HepG2 (cell line): Measurements from ENCODE around the gene MRPL18. TPM values are rescaled to one million over a fixed set of nuclear protein-coding genes. Genes with fewer than 3 reads are reported as not detected.

Source experiments
- ARID5B ChIP-seq: IDR thresholded peaks from 2 replicates; pipeline ENCODE4 v1.4.0; 2020; ENCODE audit warnings: mild to moderate bottlenecking, missing genetic modification reagents
- CREB1 ChIP-seq, 2 experiments: fragments of 450-650 bp in 1 of 2; IDR thresholded peaks; 2 replicates each; pipeline ENCODE4 v1.6.1; 2016 to 2017; ENCODE audit warnings: control low read depth in 1 of 2, mild to moderate bottlenecking in 1 of 2, missing compliant biosample characterization in 1 of 2, missing genetic modification characterization in 1 of 2
- EED ChIP-seq: sonication (generic); formaldehyde crosslinking; IDR thresholded peaks from 2 replicates; pipeline ENCODE4 v1.5.0; 2020; ENCODE audit warnings: mild to moderate bottlenecking, missing genetic modification reagents
- FOXO1 ChIP-seq: sonication (generic); formaldehyde crosslinking; IDR thresholded peaks from 2 replicates; pipeline ENCODE4 v1.4.0; 2020; ENCODE audit warnings: missing genetic modification reagents
- HES4 ChIP-seq: sonication (generic); formaldehyde crosslinking; IDR thresholded peaks from 2 replicates; pipeline ENCODE4 v1.9.0; 2021; ENCODE audit warnings: mild to moderate bottlenecking, missing genetic modification reagents, borderline replicate concordance
- MATR3 ChIP-seq: sonication (generic); formaldehyde crosslinking; IDR thresholded peaks from 2 replicates; pipeline ENCODE4 v1.4.0; 2020; ENCODE audit warnings: missing genetic modification reagents
- MED1 ChIP-seq: sonication (generic); formaldehyde crosslinking; IDR thresholded peaks from 2 replicates; pipeline ENCODE4 v1.4.0; 2020; ENCODE audit warnings: missing genetic modification reagents
- MEF2D ChIP-seq: sonication (generic); formaldehyde crosslinking; IDR thresholded peaks from 2 replicates; pipeline ENCODE4 v1.5.1; 2020; ENCODE audit warnings: mild to moderate bottlenecking, missing genetic modification reagents
- MTA1 ChIP-seq: sonication (generic); formaldehyde crosslinking; IDR thresholded peaks from 2 replicates; pipeline ENCODE4 v1.4.0; 2020; ENCODE audit warnings: missing genetic modification reagents, mild to moderate bottlenecking, borderline replicate concordance
- MYC ChIP-seq: sonication (generic); formaldehyde crosslinking; IDR thresholded peaks from 2 replicates; pipeline ENCODE4 v1.9.0; 2021; ENCODE audit warnings: missing genetic modification reagents, borderline replicate concordance
- PAX8 ChIP-seq: sonication (generic); formaldehyde crosslinking; IDR thresholded peaks from 2 replicates; pipeline ENCODE4 v1.8.0; 2022; ENCODE audit warnings: mild to moderate bottlenecking, missing genetic modification reagents, borderline replicate concordance
- PHF20 ChIP-seq: sonication (generic); formaldehyde crosslinking; IDR thresholded peaks from 2 replicates; pipeline ENCODE4 v1.5.0; 2020; ENCODE audit warnings: mild to moderate bottlenecking, missing genetic modification reagents
- RXRA ChIP-seq: sonication (generic); formaldehyde crosslinking; IDR thresholded peaks from 2 replicates; pipeline ENCODE4 v1.5.1; 2020; ENCODE audit warnings: missing genetic modification reagents
- SNAPC2 ChIP-seq: sonication (generic); formaldehyde crosslinking; IDR thresholded peaks from 2 replicates; pipeline ENCODE4 v1.8.1; 2022; ENCODE audit warnings: mild to moderate bottlenecking, missing genetic modification reagents
- TAF1 ChIP-seq: sonication (generic); formaldehyde crosslinking; IDR thresholded peaks from 2 replicates; pipeline ENCODE4 v1.4.0; 2020; ENCODE audit warnings: missing genetic modification reagents
- TCF7 ChIP-seq: sonication (generic); IDR thresholded peaks from 2 replicates; pipeline ENCODE4 v1.6.1; 2016; ENCODE audit warnings: antibody characterized with exemption, low read depth
- TFDP1 ChIP-seq: IDR thresholded peaks from 2 replicates; pipeline ENCODE4 v1.6.1; 2016; ENCODE audit warnings: missing compliant biosample characterization, missing genetic modification reagents, borderline replicate concordance
- ZNF44 ChIP-seq: sonication (generic); formaldehyde crosslinking; IDR thresholded peaks from 2 replicates; pipeline ENCODE4 v1.5.1; 2020; ENCODE audit warnings: mild to moderate bottlenecking, missing genetic modification reagents
- ZNF597 ChIP-seq: sonication (generic); formaldehyde crosslinking; IDR thresholded peaks from 2 replicates; pipeline ENCODE4 v1.5.0; 2020; ENCODE audit warnings: missing genetic modification reagents
- ZNF607 ChIP-seq: sonication (generic); formaldehyde crosslinking; IDR thresholded peaks from 2 replicates; pipeline ENCODE4 v1.5.1; 2020; ENCODE audit warnings: missing genetic modification reagents, mild to moderate bottlenecking, borderline replicate concordance
- ZNF772 ChIP-seq: sonication (generic); formaldehyde crosslinking; IDR thresholded peaks from 2 replicates; pipeline ENCODE4 v1.5.0; 2020; ENCODE audit warnings: mild to moderate bottlenecking, missing genetic modification reagents
- ZNF773 ChIP-seq: sonication (generic); formaldehyde crosslinking; IDR thresholded peaks from 2 replicates; pipeline ENCODE4 v1.4.0; 2020; ENCODE audit warnings: missing genetic modification reagents, borderline replicate concordance
- ZNF788 ChIP-seq: sonication (generic); formaldehyde crosslinking; IDR thresholded peaks from 2 replicates; pipeline ENCODE4 v1.5.0; 2020; ENCODE audit warnings: mild to moderate bottlenecking, missing genetic modification reagents, borderline replicate concordance
- polyA plus RNA-seq, 8 experiments: library from polyadenylated mRNA; depleted of rRNA in 3 of 8; stranded (reverse) in 7 of 8; unstranded in 1 of 8; fragments of >200 nt; fragmentation: Illumina TruSeq in 4 of 8; extraction: Trizol in 4 of 8; gene quantifications; 2 replicates each; pipeline versions ENCODE4 v1.2.1 to v1.2.3, GENCODE V29; 2011 to 2016; ENCODE audit warnings: low read depth in 4 of 8, missing spikeins in 1 of 8, mixed read lengths in 1 of 8; ENCODE audit not compliant: insufficient read depth in 1 of 8
- total RNA-seq, 5 experiments: library from RNA; depleted of rRNA; stranded (reverse); fragments of >200 nt; fragmentation: Illumina TruSeq; extraction: Trizol; gene quantifications; 2 replicates each; pipeline ENCODE4 v1.2.3, GENCODE V29; 2016; ENCODE audit warnings: low read depth in 1 of 5

MRPL18 gene
- total and polyA plus RNA-seq, 2 of the 13 experiments (the other 11 are each of a cell fraction or from before 2014, with no cell fraction given) = 85.6 to 176 TPM

GRCh38 chr6:159761873-159762680, 28.2 kb upstream of the MRPL18 start, which contains the start of gene ACAT2 (continued):
- no peak for TF ChIP-seq TFDP1 (CRISPR knock-in tag)
- peak; percentile 31; the same call in 1 of the 2 replicates for TF ChIP-seq PAX8 (CRISPR knock-in tag)
- peak; percentile 89 for TF ChIP-seq CREB1 (IDR thresholded peaks at IDR 0.05)
- peak; percentile 95 for TF ChIP-seq CREB1 (CRISPR knock-in tag; IDR thresholded peaks at IDR 0.05)
- peak; percentile 62; the same call in 1 of the 2 replicates for TF ChIP-seq SNAPC2
- TF ChIP-seq MATR3 (CRISPR knock-in tag) = peak; percentile 86; the same call in 1 of the 2 replicates
- peak; percentile 79 for TF ChIP-seq MED1 (CRISPR knock-in tag)
- peak; percentile 93 for TF ChIP-seq ZNF607 (CRISPR knock-in tag)
- peak; percentile 91 for TF ChIP-seq MYC (CRISPR knock-in tag)
- TF ChIP-seq MTA1 (CRISPR knock-in tag) = no peak
- TF ChIP-seq MEF2D (CRISPR knock-in tag) = peak; percentile 84
- TF ChIP-seq ZNF772 = peak; percentile 69
- TF ChIP-seq ARID5B (CRISPR knock-in tag) = no peak
- peak; percentile 74; the same call in 1 of the 2 replicates for TF ChIP-seq ZNF773 (CRISPR knock-in tag)
- peak; percentile 39 for TF ChIP-seq HES4 (CRISPR knock-in tag)
- peak; percentile 67; the same call in 1 of the 2 replicates for TF ChIP-seq PHF20 (CRISPR knock-in tag)
- TF ChIP-seq ZNF788 = peak; percentile 91; the same call in 1 of the 2 replicates
- TF ChIP-seq TAF1 (CRISPR knock-in tag) = peak; percentile 98
- no peak; the same call in none of the 2 replicates for TF ChIP-seq RXRA (CRISPR knock-in tag)
- TF ChIP-seq FOXO1 = peak; percentile 65
- TF ChIP-seq TCF7 = no peak
- TF ChIP-seq ZNF44 (CRISPR knock-in tag) = peak; percentile 93; the same call in 1 of the 2 replicates
- peak; percentile 74 for TF ChIP-seq EED (CRISPR knock-in tag)
- TF ChIP-seq ZNF597 = no peak
